Inflammatory macrophage (primary cell): ENCODE measurements around the gene TADA2A.

Experiments
- DNase-seq, 2 donors: peaks; one replicate each; pipeline ENCODE4 v3.0.0-alpha.2; 2020 to 2022
- total RNA-seq, 18 experiments: gene quantifications; one replicate each; lab custom pipeline; 2026; ENCODE audit warnings: mixed read lengths in 6 of 18, inconsistent platforms in 2 of 18; lab: John Stamatoyannopoulos, UW

Gene TADA2A, protein sequence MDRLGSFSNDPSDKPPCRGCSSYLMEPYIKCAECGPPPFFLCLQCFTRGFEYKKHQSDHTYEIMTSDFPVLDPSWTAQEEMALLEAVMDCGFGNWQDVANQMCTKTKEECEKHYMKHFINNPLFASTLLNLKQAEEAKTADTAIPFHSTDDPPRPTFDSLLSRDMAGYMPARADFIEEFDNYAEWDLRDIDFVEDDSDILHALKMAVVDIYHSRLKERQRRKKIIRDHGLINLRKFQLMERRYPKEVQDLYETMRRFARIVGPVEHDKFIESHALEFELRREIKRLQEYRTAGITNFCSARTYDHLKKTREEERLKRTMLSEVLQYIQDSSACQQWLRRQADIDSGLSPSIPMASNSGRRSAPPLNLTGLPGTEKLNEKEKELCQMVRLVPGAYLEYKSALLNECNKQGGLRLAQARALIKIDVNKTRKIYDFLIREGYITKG
- 4.3 to 19.8 (median 13.3) reads per million in 18 experiments for total RNA-seq

- DNase-seq = peak; percentile 84 to 92
Observed at GRCh38 chr17:37406635-37407461, at the start of gene TADA2A, which contains the start of gene ACACA. TSS of gene TADA2A (plus strand) at chr17:37406886. CDS start at chr17:37411366, 4,480 bp downstream. TSS of gene ACACA (minus strand) at chr17:37406836. CDS start at chr17:37406299, 537 bp downstream.

GRCh38 chr17:37358098-37358829 lies 48.4 kb upstream of the TADA2A start:
- peak; percentile 26 to 31 for DNase-seq

DNA sequence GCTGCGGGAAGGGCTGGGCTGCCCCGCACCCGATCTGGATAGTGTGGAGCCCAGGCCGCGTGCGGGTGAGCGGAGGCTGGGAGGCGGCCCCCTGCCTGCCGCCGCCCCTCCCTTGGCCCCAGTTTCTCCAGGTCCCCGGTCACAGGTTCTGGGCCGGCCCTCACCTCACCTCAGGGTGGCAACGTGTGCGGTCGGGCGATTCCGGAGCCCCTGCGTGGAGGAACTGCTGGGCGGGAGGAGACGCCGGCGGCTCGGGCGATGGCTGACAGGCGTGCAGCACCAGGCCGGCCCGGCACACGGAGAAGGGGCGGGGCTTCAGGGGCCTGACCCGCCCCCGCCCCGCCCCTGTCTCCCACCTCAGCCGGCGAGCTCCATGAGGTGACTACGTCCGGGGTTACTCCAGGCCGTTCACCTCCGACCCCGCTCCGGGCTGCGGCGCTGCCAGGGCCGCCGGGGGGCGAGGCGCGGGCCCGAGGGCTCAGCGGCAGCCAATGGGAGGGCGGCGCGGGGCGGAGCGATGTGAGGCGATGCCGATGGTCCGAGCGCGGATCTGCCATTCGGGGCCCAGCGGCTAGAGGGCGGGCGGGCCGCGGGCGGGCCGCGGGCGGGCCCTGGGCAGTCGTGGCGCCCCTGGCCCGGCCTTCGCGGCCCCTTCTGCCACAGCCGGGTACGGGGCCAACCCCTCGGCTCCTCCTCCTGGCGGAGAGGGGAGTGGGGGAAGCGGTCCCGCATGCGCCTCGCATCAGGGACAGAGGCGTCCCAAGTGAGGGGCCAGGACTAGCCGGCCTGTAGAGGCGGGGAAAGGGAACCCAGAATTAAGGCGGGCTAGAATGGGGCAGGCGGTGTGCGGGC lies 47.6 kb upstream of the TADA2A start:
- DNase-seq = peak; percentile 96

DNA sequence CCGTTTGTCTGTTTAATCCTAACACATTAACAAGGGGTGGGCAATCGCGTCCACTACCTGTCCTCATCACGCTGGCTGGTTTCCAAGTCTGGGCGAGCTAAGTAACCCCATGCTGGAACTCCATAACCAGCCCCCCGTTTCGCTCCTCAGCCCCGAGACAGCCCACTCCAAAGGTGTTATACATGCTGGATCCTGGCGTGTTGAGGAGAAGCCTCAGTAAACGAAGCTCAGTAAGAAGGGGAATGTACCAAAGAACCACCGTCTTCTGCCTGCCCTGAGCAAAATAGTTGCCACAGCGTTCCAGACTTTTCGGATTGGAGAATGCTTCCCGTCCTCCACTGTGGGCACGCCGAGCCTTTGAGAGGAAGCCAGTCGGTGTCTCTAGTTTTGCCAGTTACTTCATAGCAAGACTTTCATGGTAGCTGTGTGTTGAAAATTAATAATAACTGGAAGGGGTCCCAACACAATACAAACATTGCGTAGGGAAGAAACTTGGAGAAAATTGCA lies 47.0 kb upstream of the TADA2A start:
- DNase-seq = peak; percentile 8 to 20

DNA sequence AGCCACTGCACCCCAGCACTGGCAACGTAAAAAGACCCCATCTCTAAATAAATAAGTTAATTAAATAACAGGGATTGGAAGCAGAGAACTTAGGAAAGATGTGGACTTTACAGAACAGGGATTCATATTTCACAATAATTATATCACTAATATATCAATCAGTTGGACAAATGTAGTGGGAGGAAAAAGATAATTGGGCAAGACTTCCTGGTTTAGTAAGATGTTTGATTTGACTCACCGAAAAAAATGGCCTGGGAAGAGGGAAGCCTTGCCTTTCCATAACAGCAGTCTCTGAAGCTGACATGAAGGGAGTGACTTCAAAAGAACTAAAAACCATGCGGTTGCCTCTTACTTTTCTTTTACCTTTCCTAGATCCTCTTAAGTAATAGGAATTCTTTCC lies 46.1 kb upstream of the TADA2A start:
- peak; percentile 11 to 26 for DNase-seq

- no peak for DNase-seq
Observed at GRCh38 chr17:37361543-37361942, 45.1 kb upstream of the TADA2A start.

DNA sequence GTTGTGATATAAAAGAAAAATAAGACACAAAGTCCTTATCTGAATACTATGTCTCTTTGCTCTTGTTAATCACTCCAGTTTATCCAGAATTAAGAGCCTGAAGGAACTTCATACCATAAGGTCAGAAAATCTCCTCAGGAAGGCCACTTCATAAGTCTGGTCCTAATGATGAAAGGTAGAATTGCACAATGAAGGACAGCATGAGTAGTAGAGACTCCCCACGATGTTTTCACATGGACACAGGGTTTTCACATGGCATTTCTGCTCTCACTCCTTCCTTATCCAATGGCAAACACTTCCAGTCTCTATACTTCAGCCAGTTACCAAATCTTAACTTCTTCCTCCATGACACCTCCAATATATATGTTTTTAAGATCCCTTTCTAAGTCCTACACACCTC lies 41.1 kb upstream of the TADA2A start:
- peak in 1 of 2 donors; percentile 23 for DNase-seq

GRCh38 chr17:37368577-37368976 lies 38.1 kb upstream of the TADA2A start:
- no peak for DNase-seq

DNA sequence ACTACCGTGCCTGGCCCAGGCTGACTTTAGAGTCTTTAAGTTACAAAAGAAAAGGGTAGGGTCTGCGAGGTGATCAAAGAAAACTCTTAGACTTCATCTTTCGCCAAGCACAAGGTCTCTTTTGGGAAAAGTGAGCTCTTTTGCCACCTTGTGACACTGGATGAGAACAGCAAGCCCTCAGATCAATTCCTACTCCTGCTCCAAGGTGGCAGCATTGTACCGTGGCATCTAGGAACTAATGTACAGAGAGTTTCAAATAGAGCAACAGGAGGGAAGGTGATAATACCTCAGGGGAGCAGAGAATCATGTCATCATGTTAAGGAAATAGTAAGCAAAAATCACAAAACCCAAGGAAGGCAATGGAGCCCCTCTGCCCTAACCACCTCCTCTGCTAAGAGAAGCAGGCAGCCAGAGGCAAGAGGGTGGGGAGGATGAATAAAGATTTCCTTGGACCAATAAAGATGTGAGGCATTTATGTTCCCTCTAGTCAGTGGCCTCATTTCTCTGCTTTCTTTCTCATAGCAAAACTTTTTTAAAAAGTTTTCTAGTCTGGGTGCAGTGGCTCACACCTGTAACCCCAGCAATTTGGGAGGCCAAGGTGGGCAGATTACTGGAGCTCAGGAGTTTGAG lies 33.0 kb upstream of the TADA2A start:
- peak; percentile 71 to 79 for DNase-seq

GRCh38 chr17:37375706-37376105 lies 31.0 kb upstream of the TADA2A start, which contains the start of gene C17orf78:
TSS of gene C17orf78 (plus strand) at chr17:37375985. CDS start at chr17:37376093, 108 bp downstream.
- no peak for DNase-seq

DNA sequence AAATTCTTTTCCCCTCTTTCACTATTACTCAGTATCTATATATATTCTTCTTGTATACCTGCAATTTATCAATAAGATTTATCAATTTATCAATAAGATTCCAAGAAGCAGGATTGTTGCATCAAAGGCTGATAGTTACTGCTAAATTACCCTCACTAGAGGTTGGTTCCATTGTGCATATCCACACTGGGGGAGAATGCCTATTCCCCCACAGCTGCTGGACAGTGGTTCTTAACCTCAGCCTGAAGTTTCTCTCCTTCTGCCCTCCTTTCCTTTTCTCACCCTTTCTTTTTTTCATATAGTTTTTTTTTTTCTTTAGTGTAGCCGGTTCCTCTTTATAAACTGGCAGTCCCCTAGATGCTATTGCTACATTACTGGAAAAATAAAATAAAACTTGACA lies 24.6 kb upstream of the TADA2A start:
- DNase-seq = no peak

GRCh38 chr17:37384560-37385149 lies 22.0 kb upstream of the TADA2A start:
- no peak for DNase-seq

DNA sequence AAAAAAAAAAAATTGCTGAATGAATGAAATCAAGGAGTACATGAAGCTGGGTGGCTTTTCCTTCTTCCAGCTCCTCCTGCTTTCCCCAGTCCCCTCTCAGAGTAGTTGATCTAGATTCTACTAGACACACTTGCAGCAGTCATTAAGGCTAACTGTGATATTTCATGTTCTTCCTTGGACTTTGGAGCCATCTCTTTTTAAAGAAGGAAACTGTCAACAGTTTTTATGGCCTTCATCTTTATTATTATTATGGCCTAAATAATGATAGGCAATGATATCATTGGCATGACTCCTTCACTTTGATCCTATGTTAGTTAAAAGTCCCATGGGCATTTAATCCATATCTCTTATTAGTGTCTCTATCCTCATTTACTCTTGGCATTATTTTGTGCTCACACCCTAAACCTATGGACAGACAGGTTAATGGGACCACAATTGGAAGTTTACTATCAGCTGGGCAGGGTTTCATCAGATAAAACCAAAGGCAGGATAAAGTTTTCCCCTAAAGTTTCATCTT lies 21.2 kb upstream of the TADA2A start:
- no peak for DNase-seq

GRCh38 chr17:37386462-37386861 lies 20.2 kb upstream of the TADA2A start:
- no peak for DNase-seq

- no peak for DNase-seq
Observed at GRCh38 chr17:37388266-37388665, 18.4 kb upstream of the TADA2A start.

DNA sequence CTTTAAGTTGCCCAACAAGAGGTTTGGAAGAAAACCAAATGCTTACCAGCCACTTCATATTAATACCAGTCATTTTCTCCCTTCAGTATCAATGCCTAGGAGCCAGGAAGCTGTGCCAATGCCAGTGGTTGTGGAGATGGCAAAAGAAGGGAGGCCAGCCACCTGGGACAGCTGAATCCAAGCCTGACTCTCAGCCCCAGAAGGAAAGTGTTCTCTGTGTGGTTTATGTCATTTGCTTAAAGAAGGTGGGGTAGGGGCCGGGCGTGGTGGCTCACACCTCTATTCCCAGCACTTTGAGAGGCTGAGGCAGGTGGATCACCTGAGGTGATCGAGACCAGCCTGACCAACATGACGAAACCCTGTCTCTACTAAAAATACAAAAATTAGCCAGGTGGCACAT lies 17.5 kb upstream of the TADA2A start:
- DNase-seq = no peak

GRCh38 chr17:37391146-37391545 lies 15.5 kb upstream of the TADA2A start:
- no peak for DNase-seq

GRCh38 chr17:37392024-37392590 lies 14.6 kb upstream of the TADA2A start:
- DNase-seq = no peak

- DNase-seq = no peak
Observed at GRCh38 chr17:37393352-37393751, 13.3 kb upstream of the TADA2A start.

DNA sequence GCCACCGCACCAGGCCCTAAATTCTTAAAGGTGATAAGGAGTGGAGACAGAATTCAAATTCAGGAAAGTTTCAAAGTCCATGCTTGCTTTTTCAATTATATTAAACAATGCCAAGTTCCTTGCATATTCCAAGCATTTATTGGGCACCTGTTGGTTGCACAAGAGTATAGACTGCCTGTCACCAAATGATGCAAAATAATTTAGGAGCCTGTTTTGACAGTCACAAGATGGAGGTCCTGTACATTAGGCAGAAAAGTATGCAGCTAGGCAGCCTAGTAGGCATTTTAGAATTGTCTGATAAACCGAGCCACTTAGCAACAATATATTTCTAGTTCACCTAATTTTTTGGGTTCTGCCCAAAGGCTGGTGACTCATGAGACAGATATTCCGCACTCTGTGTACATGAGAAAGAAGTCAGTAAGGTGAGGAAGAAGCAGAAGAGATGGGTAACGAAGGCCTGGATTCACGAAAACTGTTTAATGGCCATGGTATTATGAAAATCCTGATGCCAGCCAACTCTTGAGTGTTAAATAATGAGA lies 7.4 kb upstream of the TADA2A start:
- DNase-seq = no peak
